HG02870 (cell line): ENCODE data around the gene OR9Q1.
"Not testable (repeated sequence)": the region's sequence is repeated elsewhere in the genome, so short reads cannot be mapped to it uniquely, and the experiment has no call there.

Experiments used
- ATAC-seq: cut with Tn5 transposase; IDR thresholded peaks from one replicate; pipeline ENCODE4 v1.9.1; 2021; ENCODE audit warnings: mild to moderate bottlenecking, moderate library complexity; ENCODE audit not compliant: unreplicated experiment

The OR9Q1 gene

DNA sequence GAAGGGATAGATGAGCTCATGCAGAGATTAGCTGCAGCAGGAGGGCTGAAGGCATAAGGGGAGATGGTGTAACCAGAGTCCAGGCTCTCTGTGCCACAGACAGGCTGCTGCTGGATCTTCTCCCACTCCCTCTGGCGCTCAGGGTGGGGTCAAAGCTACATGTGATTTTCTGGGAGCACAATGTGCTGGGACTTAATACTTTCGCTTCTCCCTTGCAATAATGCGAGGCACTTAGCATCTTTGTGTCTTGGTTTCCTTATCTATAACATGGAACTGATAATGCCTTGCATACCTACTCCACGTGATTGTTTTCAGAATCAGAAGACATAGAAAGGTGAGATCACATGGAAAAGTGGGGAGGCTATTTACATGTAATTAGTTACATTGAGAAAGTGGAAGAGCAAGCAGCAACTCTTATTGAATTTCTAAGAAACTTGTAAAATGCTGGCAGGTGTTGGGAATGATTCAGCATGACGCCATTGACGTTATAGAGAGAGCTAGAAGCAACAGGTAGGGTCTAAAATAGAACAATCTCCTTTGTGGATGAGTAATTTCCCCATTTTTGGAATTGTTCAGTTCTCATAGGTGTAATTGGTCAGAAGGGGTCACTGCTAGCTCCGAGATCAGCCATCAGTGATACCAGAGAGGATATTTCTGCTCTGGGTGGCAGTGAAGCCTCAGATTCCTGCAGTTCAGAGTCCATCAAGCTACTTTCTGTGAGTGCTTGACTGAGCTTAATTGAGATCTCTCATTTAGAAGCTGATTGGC is 109.8 kb downstream of the OR9Q1 start:
- no peak for ATAC-seq

- no peak for ATAC-seq
Observed at GRCh38 chr11:58134151-58134550, 110.5 kb downstream of the OR9Q1 start.

DNA sequence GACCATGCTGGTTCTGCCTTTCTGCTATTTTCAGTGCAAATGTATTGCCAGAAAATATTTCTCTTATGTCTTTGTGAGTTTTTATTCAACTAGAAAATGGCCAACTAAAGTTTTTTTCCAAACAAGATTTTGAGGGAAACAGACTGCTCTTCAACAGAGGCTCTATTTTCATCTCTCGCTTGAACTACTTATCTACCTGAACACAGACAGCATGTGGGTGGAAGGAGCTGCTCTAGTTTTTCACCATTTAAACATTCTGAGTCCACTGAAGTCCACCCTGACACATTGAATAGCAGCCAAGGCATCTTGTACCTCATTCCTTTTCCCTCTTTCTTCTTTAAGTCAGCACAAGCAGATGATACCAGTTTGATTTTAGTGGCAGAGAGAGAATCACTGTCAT is 111.5 kb downstream of the OR9Q1 start:
- ATAC-seq = no peak

- no peak for ATAC-seq
Observed at GRCh38 chr11:58142761-58143160, 119.1 kb downstream of the OR9Q1 start.

GRCh38 chr11:58152781-58153180 is 129.1 kb downstream of the OR9Q1 start:
- ATAC-seq = no peak

DNA sequence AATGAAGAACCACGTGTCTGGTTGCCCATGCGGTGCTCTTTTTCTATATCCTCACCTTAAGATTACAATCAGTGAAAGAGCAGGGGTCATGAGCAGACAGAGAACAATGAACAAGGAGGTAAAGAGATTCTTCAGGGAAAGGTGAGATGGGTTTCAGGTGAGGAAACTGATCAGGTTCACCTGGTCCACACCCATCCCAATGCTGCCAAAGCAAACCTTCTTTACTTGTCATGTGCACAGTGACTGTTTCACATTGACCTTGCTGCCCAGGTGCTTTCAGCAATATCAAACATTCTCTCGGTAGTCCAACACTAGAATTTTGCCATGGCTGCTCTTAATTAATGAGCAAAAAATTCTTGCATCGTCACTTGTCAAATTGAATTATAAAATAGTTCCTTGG is 140.7 kb downstream of the OR9Q1 start:
- no peak for ATAC-seq

DNA sequence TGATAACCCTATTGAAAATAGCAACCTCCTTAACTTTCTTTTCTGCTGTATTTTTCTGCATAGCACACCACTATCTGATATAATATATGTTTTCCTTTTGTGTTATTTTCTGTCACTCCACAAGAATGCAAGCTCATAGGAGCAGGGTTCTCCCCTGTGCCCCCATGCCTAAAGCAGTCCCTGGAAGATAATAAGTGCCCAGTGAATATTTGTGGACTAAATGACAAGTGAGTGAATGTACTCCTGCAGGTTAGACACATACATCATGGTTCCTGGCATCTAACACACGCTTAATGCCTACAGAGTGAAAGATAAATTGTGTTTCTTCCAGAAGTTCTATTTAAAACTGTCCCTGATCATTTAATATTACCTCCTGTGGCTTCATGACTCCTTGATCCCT is 141.3 kb downstream of the OR9Q1 start:
- ATAC-seq = no peak

DNA sequence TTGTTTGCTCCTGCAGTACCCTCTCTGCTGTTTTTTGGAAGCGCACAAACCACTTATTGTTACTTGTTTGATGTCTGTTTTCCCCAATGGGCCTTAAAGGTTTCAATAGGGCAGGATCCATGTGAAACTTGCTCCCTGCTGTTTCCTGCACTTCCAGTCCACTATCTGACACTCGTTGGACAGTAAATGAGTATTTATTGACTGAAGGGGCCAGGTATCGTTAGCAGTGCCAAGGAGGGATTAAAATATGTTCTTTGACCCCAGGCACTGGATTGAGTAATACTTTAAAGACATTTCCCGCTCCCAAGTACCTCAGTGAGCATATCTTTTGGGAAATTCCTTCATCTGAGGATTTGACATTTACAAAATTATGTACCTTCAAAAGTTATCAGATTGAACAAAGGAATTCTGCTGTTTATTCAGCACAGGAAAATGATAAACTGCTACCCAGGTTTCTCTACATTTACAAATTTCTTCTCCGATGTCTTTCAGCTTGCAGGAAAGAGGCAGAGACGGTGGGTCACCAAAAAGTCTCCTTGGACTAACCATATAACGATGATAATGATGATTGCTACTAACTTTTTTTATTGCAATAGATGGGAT is 141.9 kb downstream of the OR9Q1 start:
- ATAC-seq = no peak

DNA sequence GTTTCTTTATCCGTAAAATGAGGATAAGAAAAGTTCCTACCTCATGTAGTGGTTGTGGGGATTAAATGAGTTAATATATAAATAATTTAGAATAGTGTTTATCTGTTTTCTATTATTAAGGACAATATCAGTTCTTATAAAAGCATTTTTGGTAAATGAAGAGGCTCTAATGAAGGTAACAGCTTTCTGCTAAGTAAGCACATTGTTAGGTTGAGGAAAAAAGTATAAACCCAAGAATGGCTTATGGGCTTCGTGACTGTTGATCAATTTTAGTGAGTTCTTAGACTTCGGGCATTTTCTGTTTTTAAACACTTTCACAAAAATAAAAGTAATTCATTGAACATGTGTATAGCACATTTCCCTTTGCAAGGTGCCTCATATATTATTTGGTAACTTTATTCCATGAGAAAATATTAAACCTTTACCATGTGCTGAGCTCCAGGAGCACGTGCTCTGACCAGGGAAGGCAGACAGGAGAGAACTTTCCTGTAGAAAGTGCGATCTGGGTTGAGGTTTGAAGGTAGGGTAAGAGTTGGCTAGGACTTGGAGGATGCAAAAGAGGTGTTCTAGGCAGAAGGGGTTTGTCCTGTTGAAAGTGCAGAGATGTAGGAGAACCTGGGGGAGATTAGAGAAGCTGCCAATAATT is 153.9 kb downstream of the OR9Q1 start:
- ATAC-seq = no peak

GRCh38 chr11:58178444-58178843 is 154.8 kb downstream of the OR9Q1 start:
- ATAC-seq = no peak

- no peak for ATAC-seq
Observed at GRCh38 chr11:58179648-58180047, 156.0 kb downstream of the OR9Q1 start.

- no peak for ATAC-seq
Observed at GRCh38 chr11:58186938-58187337, 163.3 kb downstream of the OR9Q1 start.

GRCh38 chr11:58188770-58189169 is 165.1 kb downstream of the OR9Q1 start, which contains the start of gene OR9Q2:
Gene OR9Q2, plus strand, starts transcription at chr11:58189070. Its CDS starts 1,421 bp downstream, at chr11:58190491.
- no peak for ATAC-seq

DNA sequence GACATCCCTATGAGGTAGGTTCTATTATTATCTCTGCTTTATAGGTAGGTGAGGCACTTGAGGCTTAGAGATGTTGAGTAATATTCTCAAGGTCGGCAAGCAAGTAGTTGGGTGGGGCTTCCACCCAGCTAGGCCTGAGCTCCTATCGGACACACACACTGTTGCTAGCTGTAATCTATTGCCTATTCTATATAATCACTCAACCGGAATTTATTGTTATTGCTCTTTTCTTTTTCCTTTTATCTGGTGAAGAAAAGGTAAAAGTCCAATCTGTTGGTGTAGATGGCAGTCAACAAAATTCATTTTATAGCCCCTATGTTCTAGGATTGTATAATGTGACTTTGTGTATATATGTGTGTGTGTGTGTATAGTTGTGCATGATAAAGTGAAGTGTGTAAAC is 168.5 kb downstream of the OR9Q1 start:
- ATAC-seq = no peak

- ATAC-seq = no peak
Observed at GRCh38 chr11:58193391-58193790, 169.7 kb downstream of the OR9Q1 start.

GRCh38 chr11:58195939-58196338 is 172.3 kb downstream of the OR9Q1 start:
- ATAC-seq = no peak

- ATAC-seq = no peak
Observed at GRCh38 chr11:58199271-58199670, 175.6 kb downstream of the OR9Q1 start.

- no peak for ATAC-seq
Observed at GRCh38 chr11:58204042-58204441, 180.4 kb downstream of the OR9Q1 start, which contains the start of gene OR1S2. Gene OR1S2, minus strand, starts transcription at chr11:58204142. Its CDS starts 0 bp downstream, at chr11:58204142.

GRCh38 chr11:58212420-58212819 is 188.7 kb downstream of the OR9Q1 start, which contains the start of gene OR1S1:
Gene OR1S1, plus strand, starts transcription at chr11:58212720.
- not testable (repeated sequence) for ATAC-seq

- ATAC-seq = no peak
Observed at GRCh38 chr11:58216476-58216875, 192.8 kb downstream of the OR9Q1 start.

- no peak for ATAC-seq
Observed at GRCh38 chr11:58222721-58223120, 199.0 kb downstream of the OR9Q1 start.
